ENCODE data around the gene CPSF4L.

Gene CPSF4L

DNA sequence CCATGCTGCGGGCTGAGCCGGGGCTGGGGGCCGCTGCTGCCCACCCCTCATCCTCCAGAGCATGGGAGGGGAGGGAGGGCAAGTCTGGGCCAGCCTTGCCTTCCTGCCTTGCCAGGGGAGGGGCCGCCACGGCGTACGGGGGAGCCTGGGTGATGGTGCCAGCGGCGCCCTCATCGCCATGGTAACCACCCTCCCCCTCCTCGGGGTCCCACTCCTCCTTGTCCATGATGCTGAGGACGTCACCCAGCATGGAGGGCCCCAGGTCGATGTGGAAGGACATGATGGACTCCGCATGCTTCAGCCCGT, 23.9 kb upstream of the CPSF4L start:
- H3K79me2 ChIP-seq (ENCODE audit: low read length) = 0 out of 2 replicates have a peak, but pooled peaks cover 3% of the 10 kb centered on the region

DNA sequence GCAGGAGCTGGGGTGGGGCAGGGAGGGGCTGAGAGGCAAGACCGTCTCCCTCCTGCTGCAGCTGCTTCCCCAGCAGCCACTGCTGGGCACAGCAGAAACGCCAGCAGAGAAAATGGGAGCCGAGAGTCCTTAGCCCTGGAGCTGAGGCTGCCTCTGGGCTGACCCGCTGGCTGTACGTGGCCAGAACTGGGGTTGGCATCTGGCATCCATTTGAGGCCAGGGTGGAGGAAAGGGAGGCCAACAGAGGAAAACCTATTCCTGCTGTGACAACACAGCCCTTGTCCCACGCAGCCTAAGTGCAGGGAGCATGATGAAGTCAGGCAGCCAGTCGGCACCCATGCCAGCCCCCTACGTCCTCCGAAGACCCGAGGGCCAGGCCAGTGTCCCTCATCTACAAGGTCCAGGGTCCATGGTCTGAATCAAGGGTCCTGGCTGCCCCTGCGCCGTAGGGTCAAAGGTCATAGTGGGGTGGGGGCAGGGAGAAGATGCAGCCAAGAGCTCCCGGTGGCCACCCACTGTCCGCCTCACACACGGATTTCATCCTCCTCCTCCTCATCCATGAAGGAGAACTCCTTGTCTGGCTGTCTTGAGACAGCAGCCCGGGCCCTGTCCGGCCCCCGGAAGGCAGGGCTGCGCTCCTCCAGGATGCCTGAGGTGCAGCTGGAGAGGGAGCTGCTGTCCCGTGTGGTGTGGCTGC, 23.4 kb upstream of the CPSF4L start:
- no peaks in the 10 kb centered on the region for H4K20me1 ChIP-seq (ENCODE audit: insufficient read depth, low read length)
- no peak overlapping the region for H3K9ac ChIP-seq (ENCODE audit: low read length)
- no peaks in the 10 kb centered on the region for H3K9me3 ChIP-seq (replicated peaks; ENCODE audit: insufficient read depth, low read length)
- H3F3A ChIP-seq (ENCODE audit: insufficient read depth, low read length) = no peaks in the 10 kb centered on the region
- H2AFZ ChIP-seq (ENCODE audit: low read length) = no peak overlapping the region
- no peaks in the 10 kb centered on the region for H3K36me3 ChIP-seq (replicated peaks; ENCODE audit: insufficient read depth, low read length)
- H3K4me3 ChIP-seq (ENCODE audit: low read length) = no peak overlapping the region
- H3K4me1 ChIP-seq (ENCODE audit: low read length) = no peaks in the 10 kb centered on the region
- no peaks in the 10 kb centered on the region for H3K9me2 ChIP-seq (replicated peaks; ENCODE audit: insufficient read depth, low read length)
- no peak overlapping the region for H3K27ac ChIP-seq (ENCODE audit: low read length)
- H3K4me2 ChIP-seq (ENCODE audit: low read depth, low read length) = no peak overlapping the region
- TF ChIP-seq, protein P1, sequence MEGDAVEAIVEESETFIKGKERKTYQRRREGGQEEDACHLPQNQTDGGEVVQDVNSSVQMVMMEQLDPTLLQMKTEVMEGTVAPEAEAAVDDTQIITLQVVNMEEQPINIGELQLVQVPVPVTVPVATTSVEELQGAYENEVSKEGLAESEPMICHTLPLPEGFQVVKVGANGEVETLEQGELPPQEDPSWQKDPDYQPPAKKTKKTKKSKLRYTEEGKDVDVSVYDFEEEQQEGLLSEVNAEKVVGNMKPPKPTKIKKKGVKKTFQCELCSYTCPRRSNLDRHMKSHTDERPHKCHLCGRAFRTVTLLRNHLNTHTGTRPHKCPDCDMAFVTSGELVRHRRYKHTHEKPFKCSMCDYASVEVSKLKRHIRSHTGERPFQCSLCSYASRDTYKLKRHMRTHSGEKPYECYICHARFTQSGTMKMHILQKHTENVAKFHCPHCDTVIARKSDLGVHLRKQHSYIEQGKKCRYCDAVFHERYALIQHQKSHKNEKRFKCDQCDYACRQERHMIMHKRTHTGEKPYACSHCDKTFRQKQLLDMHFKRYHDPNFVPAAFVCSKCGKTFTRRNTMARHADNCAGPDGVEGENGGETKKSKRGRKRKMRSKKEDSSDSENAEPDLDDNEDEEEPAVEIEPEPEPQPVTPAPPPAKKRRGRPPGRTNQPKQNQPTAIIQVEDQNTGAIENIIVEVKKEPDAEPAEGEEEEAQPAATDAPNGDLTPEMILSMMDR (IDR thresholded peaks at IDR 0.05; ENCODE audit: low read length) = no peak
- TF ChIP-seq EZH2 (optimal IDR thresholded peaks at IDR 0.05; ENCODE audit: low read depth, low read length) = no peak
- no peak for TF ChIP-seq EZH2phosphoT487 (IDR thresholded peaks at IDR 0.05; ENCODE audit: low read length)
- H3K79me2 ChIP-seq (ENCODE audit: low read length) = no peaks in the 10 kb centered on the region
- DNase-seq = no peak
- H3K27me3 ChIP-seq (replicated peaks; ENCODE audit: insufficient read depth, low read length) = no peaks in the 10 kb centered on the region

More for the DNA sequence above, 23.9 kb upstream of the CPSF4L start:
- TF ChIP-seq, protein P1 (IDR thresholded peaks at IDR 0.05; ENCODE audit: low read length) = no peak
- TF ChIP-seq EZH2 (optimal IDR thresholded peaks at IDR 0.05; ENCODE audit: low read depth, low read length) (no peak), EZH2phosphoT487 (IDR thresholded peaks at IDR 0.05; ENCODE audit: low read length) (no peak)
- Histone ChIP-seq H2AFZ (ENCODE audit: low read length) (no peak overlapping the region), H3F3A (ENCODE audit: insufficient read depth, low read length) (no peaks in the 10 kb centered on the region), H4K20me1 (ENCODE audit: insufficient read depth, low read length) (no peaks in the 10 kb centered on the region), H3K36me3 (replicated peaks; ENCODE audit: insufficient read depth, low read length) (no peaks in the 10 kb centered on the region), H3K9ac (ENCODE audit: low read length) (no peak overlapping the region), H3K27ac (ENCODE audit: low read length) (no peak overlapping the region), H3K9me2 (replicated peaks; ENCODE audit: insufficient read depth, low read length) (no peaks in the 10 kb centered on the region), H3K4me2 (ENCODE audit: low read depth, low read length) (no peak overlapping the region), H3K4me3 (ENCODE audit: low read length) (no peak overlapping the region), H3K27me3 (replicated peaks; ENCODE audit: insufficient read depth, low read length) (no peaks in the 10 kb centered on the region), H3K4me1 (ENCODE audit: low read length) (peaks cover 5% of the 10 kb centered on the region), H3K9me3 (replicated peaks; ENCODE audit: insufficient read depth, low read length) (no peaks in the 10 kb centered on the region)
- DNase-seq = no peak

DNA sequence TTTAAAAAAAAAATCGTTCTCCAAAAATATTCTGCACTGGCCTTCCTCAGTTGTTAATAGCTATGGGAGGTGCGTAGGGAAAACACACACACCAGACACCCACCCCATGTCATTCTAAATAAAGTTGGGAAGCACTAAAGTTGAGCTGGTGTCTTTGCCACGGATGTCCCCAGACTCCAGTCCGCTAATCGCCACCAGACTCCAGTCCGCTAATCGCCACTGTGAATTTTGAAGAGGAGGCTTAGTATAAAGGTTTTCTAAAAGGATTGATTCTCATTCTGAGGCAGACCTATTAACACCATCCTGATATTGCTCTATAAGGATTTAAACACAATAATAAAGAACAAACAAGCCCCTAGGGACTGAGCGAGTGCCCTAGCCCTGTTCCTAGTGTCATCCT, 22.7 kb upstream of the CPSF4L start:
- Histone ChIP-seq H3K27ac (ENCODE audit: low read length) (no peak overlapping the region), H4K20me1 (ENCODE audit: insufficient read depth, low read length) (no peaks in the 10 kb centered on the region)

More for the DNA sequence above, 22.7 kb upstream of the CPSF4L start:
- Histone ChIP-seq H2AFZ (ENCODE audit: low read length) (no peak overlapping the region), H3K9ac (ENCODE audit: low read length) (no peak overlapping the region), H3K4me2 (ENCODE audit: low read depth, low read length) (no peak overlapping the region), H3K4me3 (ENCODE audit: low read length) (no peak overlapping the region), H3K36me3 (replicated peaks; ENCODE audit: insufficient read depth, low read length) (no peaks in the 10 kb centered on the region), H3K4me1 (ENCODE audit: low read length) (no peaks in the 10 kb centered on the region), H3K79me2 (ENCODE audit: low read length) (no peaks in the 10 kb centered on the region), H3K27me3 (replicated peaks; ENCODE audit: insufficient read depth, low read length) (no peaks in the 10 kb centered on the region), H3F3A (ENCODE audit: insufficient read depth, low read length) (no peaks in the 10 kb centered on the region), H3K9me2 (replicated peaks; ENCODE audit: insufficient read depth, low read length) (no peaks in the 10 kb centered on the region), H3K9me3 (replicated peaks; ENCODE audit: insufficient read depth, low read length) (no peaks in the 10 kb centered on the region)
- TF ChIP-seq EZH2phosphoT487 (IDR thresholded peaks at IDR 0.05; ENCODE audit: low read length) (no peak), EZH2 (optimal IDR thresholded peaks at IDR 0.05; ENCODE audit: low read depth, low read length) (no peak)
- TF ChIP-seq, protein P1 (IDR thresholded peaks at IDR 0.05; ENCODE audit: low read length) = no peak
- no peak for DNase-seq

Measured in MM.1S (cell line).